ENCODE measurements around the gene NFIB. TPM values are rescaled to one million over a fixed set of nuclear protein-coding genes. Genes with fewer than 3 reads are reported as not detected.

The NFIB gene
- polyA plus RNA-seq, 1 of the 3 experiments (the other 2 are of a cell fraction), result 9.2 TPM

DNA sequence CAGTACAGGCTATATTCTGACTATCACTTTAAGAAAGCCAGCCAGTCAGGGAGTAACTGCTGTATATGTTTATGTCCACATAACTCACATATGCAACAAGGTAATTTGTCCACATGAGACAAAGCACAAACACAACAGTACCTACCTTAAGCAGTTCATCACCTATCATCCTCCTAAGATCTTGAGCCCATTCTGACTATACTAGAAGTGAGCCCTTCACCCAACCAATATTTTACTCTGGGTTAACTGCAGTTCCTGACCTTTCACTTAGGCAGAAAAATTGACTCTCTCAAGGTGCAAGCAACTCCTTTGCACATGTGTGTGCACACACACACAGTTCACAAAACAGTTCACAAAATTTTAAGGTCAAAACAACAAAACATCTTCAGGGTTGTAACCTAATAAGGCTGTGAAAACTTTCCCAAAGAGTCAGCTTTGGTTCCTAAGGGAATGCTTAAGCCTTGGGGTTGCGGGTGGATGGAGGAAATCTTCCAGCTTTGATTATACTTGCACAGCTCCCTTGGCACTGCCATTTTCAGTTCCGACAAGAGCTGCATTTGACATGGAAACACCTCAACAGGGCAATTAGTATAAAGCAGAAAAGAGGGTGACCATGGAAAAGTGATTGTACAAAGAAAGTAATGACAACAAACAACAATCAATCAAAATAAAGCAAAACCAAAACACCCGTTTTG is 215.3 kb downstream of the NFIB start:
- Histone ChIP-seq H3K9ac (no peak overlapping the region), H3K4me3 (ENCODE audit: low read depth in 2 of 2, low read length in 1 of 2) (no peak overlapping the region), H3K79me2 (ENCODE audit: insufficient read depth) (no peaks in the 10 kb centered on the region; the same call in 1 of the 2 replicates), H3K36me3 (replicated peaks in 1 of 2; ENCODE audit: control insufficient read depth in 1 of 2, insufficient read depth in 2 of 2, low read length in 1 of 2) (peaks cover 17 to 23% of the 10 kb centered on the region in 2 experiments), H4K20me1 (ENCODE audit: insufficient read depth) (no peaks in the 10 kb centered on the region), H3K27me3 (ENCODE audit: insufficient read depth) (no peaks in the 10 kb centered on the region), H3K9me2 (no peaks in the 10 kb centered on the region), H3K4me1 (ENCODE audit: control insufficient read depth in 1 of 2, insufficient read depth in 2 of 2, low read depth in 1 of 2, low read length in 1 of 2) (peaks cover 32 to 38% of the 10 kb centered on the region in 2 experiments; a peak in 3 of 4 replicates), H2AFZ (ENCODE audit: low read depth) (no peak overlapping the region), H3K27ac (ENCODE audit: low read depth in 2 of 2, low read length in 1 of 2) (peak overlapping the region; percentile 91 to 100; a peak in 3 of 4 replicates), H3K4me2 (peak overlapping the region; percentile 30; the same call in 1 of the 2 replicates), H3K9me3 (no peaks in the 10 kb centered on the region), H3F3A (replicated peaks; ENCODE audit: insufficient read depth) (peaks cover 30% of the 10 kb centered on the region)
- CTCF ChIA-PET, result interaction anchor here (0.8 to 1.5 kb wide), 5 partner anchors 10 to 255 kb away, joined by 3 read pairs; no protein-coding TSS in a partner anchor
- POLR2A ChIA-PET, result no interaction called here
- TF ChIP-seq FOXM1 (IDR thresholded peaks at IDR 0.05; ENCODE audit: low read depth) (no peak), YY1 (IDR thresholded peaks at IDR 0.05; ENCODE audit: low read depth) (no peak), POLR2AphosphoS5 (IDR thresholded peaks at IDR 0.05; ENCODE audit: low read depth, low read length) (no peak), EZH2phosphoT487 (IDR thresholded peaks at IDR 0.05; ENCODE audit: borderline replicate concordance, low read depth) (no peak), MXI1 (IDR thresholded peaks at IDR 0.05; ENCODE audit: low read depth, low read length) (no peak), RFX5 (IDR thresholded peaks at IDR 0.05; ENCODE audit: low read length) (no peak), GABPA (IDR thresholded peaks at IDR 0.05; ENCODE audit: low read depth) (no peak), RAD21 (IDR thresholded peaks at IDR 0.05; ENCODE audit: low read length) (no peak), USF1 (IDR thresholded peaks at IDR 0.05; ENCODE audit: borderline replicate concordance, low read depth) (no peak), MEF2A (IDR thresholded peaks at IDR 0.05; ENCODE audit: borderline replicate concordance, low read depth) (no peak), TAF1 (IDR thresholded peaks at IDR 0.05; ENCODE audit: borderline replicate concordance, low read depth, low read length) (no peak)
- TF ChIP-seq, protein P1, sequence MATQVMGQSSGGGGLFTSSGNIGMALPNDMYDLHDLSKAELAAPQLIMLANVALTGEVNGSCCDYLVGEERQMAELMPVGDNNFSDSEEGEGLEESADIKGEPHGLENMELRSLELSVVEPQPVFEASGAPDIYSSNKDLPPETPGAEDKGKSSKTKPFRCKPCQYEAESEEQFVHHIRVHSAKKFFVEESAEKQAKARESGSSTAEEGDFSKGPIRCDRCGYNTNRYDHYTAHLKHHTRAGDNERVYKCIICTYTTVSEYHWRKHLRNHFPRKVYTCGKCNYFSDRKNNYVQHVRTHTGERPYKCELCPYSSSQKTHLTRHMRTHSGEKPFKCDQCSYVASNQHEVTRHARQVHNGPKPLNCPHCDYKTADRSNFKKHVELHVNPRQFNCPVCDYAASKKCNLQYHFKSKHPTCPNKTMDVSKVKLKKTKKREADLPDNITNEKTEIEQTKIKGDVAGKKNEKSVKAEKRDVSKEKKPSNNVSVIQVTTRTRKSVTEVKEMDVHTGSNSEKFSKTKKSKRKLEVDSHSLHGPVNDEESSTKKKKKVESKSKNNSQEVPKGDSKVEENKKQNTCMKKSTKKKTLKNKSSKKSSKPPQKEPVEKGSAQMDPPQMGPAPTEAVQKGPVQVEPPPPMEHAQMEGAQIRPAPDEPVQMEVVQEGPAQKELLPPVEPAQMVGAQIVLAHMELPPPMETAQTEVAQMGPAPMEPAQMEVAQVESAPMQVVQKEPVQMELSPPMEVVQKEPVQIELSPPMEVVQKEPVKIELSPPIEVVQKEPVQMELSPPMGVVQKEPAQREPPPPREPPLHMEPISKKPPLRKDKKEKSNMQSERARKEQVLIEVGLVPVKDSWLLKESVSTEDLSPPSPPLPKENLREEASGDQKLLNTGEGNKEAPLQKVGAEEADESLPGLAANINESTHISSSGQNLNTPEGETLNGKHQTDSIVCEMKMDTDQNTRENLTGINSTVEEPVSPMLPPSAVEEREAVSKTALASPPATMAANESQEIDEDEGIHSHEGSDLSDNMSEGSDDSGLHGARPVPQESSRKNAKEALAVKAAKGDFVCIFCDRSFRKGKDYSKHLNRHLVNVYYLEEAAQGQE (IDR thresholded peaks at IDR 0.05; ENCODE audit: low read depth, low read length), result no peak
- TF ChIP-seq, protein P2, sequence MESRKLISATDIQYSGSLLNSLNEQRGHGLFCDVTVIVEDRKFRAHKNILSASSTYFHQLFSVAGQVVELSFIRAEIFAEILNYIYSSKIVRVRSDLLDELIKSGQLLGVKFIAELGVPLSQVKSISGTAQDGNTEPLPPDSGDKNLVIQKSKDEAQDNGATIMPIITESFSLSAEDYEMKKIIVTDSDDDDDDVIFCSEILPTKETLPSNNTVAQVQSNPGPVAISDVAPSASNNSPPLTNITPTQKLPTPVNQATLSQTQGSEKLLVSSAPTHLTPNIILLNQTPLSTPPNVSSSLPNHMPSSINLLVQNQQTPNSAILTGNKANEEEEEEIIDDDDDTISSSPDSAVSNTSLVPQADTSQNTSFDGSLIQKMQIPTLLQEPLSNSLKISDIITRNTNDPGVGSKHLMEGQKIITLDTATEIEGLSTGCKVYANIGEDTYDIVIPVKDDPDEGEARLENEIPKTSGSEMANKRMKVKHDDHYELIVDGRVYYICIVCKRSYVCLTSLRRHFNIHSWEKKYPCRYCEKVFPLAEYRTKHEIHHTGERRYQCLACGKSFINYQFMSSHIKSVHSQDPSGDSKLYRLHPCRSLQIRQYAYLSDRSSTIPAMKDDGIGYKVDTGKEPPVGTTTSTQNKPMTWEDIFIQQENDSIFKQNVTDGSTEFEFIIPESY (IDR thresholded peaks at IDR 0.05; ENCODE audit: borderline replicate concordance, low read depth), result no peak
- TF ChIP-seq, protein P3, sequence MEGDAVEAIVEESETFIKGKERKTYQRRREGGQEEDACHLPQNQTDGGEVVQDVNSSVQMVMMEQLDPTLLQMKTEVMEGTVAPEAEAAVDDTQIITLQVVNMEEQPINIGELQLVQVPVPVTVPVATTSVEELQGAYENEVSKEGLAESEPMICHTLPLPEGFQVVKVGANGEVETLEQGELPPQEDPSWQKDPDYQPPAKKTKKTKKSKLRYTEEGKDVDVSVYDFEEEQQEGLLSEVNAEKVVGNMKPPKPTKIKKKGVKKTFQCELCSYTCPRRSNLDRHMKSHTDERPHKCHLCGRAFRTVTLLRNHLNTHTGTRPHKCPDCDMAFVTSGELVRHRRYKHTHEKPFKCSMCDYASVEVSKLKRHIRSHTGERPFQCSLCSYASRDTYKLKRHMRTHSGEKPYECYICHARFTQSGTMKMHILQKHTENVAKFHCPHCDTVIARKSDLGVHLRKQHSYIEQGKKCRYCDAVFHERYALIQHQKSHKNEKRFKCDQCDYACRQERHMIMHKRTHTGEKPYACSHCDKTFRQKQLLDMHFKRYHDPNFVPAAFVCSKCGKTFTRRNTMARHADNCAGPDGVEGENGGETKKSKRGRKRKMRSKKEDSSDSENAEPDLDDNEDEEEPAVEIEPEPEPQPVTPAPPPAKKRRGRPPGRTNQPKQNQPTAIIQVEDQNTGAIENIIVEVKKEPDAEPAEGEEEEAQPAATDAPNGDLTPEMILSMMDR (IDR thresholded peaks at IDR 0.05), result no peak
- DNase-seq, result no peak
- 81% methylated on average over 3 of the region's 3 CpGs for WGBS (ENCODE audit: low lambda C conversion rate)

Data from SK-N-SH (cell line).